Adrenal gland (tissue), 5 donors: ENCODE results near the gene C1orf174.

ENCODE experiments used
- CTCF ChIP-seq, 6 experiments: fragments of 450-650 bp in 4 of 6; fragments of 200-600 bp in 2 of 6; sonication (generic) in 1 of 6; IDR thresholded peaks; 1 replicate in 5 of 6; 2 replicates in 1 of 6; pipeline versions ENCODE4 v1.5.1 to v1.8.0; 2016 to 2021; ENCODE audit warnings: antibody characterized with exemption in 6 of 6, mild to moderate bottlenecking in 2 of 6, moderate library complexity in 1 of 6
- POLR2A ChIP-seq, 2 donors: fragments of 450-650 bp; IDR thresholded peaks; one replicate each; pipeline ENCODE4 v1.6.1; 2017; ENCODE audit warnings: antibody characterized with exemption in 2 of 2, mild to moderate bottlenecking in 2 of 2, moderate library complexity in 1 of 2
- donor health status: DM: no; HTN: no; CAD: no.

GRCh38 chr1:3904006-3904842, 4.2 kb upstream of the C1orf174 start:
- TF ChIP-seq CTCF (IDR thresholded peaks at IDR 0.05) (no peak), POLR2A (IDR thresholded peaks at IDR 0.05) (no peak)
